ENCODE measurements around the gene MCRIP1.

GRCh38 chr17:81831957-81832607 is 1.0 kb downstream of the MCRIP1 start:
- TF ChIP-seq TCF4 (CRISPR knock-in tag; IDR thresholded peaks at IDR 0.05; ENCODE audit: borderline replicate concordance) (no peak), POU6F1 (CRISPR knock-in tag; IDR thresholded peaks at IDR 0.05; ENCODE audit: borderline replicate concordance, low read depth) (no peak), SNAI2 (CRISPR knock-in tag; IDR thresholded peaks at IDR 0.05) (no peak)
